OCI-LY7 (cell line): ENCODE results near the gene PHF19. TPM values are rescaled to one million over a fixed set of nuclear protein-coding genes. Genes with fewer than 3 reads are reported as not detected.
A peak's percentile ranks its signal among the peaks of the same experiment; 100 is the strongest.

ENCODE experiments used
- BruUV-seq: library from RNA; stranded (reverse); fragments of 400-500 nt; replicated peaks from 2 replicates; lab custom pipeline; 2021; lab: Mats Ljungman, UMichigan
- CTCF ChIA-PET: fragments of 300-600 bp; sonication (Branson Sonifier 250); formaldehyde crosslinking; loops from one replicate; lab custom pipeline; 2022; ENCODE audit warnings: antibody characterized with exemption; ENCODE audit not compliant: unreplicated experiment; lab: Charles Lee
- POLR2A ChIA-PET: fragments of 300-600 bp; sonication (Branson Sonifier 250); formaldehyde crosslinking; loops from one replicate; lab custom pipeline; 2022; ENCODE audit warnings: antibody characterized with exemption; lab: Charles Lee
- DNase-seq: peaks from one replicate; pipeline ENCODE4 v3.0.0-alpha.2; 2015; ENCODE audit warnings: low spot score
- H2AFZ ChIP-seq: fragments of 200-600 bp; sonication (generic), shearing (Covaris generic); 2 replicates; pipeline ENCODE4 v1.6.1; 2014; ENCODE audit warnings: mild to moderate bottlenecking, antibody characterized with exemption, low read length, moderate library complexity
- H3K27ac ChIP-seq: fragments of 200-600 bp; sonication (generic); 2 replicates; pipeline ENCODE4 v1.5.1; 2014; ENCODE audit warnings: mixed run types, low read depth, mild to moderate bottlenecking, moderate library complexity, low read length, inconsistent platforms; ENCODE audit not compliant: poor library complexity, severe bottlenecking
- H3K36me3 ChIP-seq: fragments of 200-600 bp; sonication (generic); 2 replicates; pipeline ENCODE4 v1.6.1; 2014; ENCODE audit warnings: mild to moderate bottlenecking, antibody characterized with exemption, low read length, moderate library complexity, mixed read lengths; ENCODE audit not compliant: insufficient read depth
- H3K4me1 ChIP-seq: fragments of 200-600 bp; sonication (generic); 2 replicates; pipeline ENCODE4 v1.5.1; 2014; ENCODE audit warnings: mild to moderate bottlenecking, low read length; ENCODE audit not compliant: insufficient read depth, poor library complexity, severe bottlenecking
- H3K4me2 ChIP-seq: fragments of 200-600 bp; sonication (generic); 2 replicates; pipeline ENCODE4 v1.6.1; 2014; ENCODE audit warnings: mild to moderate bottlenecking, low read length
- H3K4me3 ChIP-seq: fragments of 200-600 bp; sonication (generic); 2 replicates; pipeline ENCODE4 v1.5.1; 2014; ENCODE audit warnings: mild to moderate bottlenecking, low read depth, low read length; ENCODE audit not compliant: poor library complexity, severe bottlenecking
- H3K79me2 ChIP-seq: fragments of 200-600 bp; sonication (generic); 2 replicates; pipeline ENCODE4 v1.6.1; 2016; ENCODE audit warnings: low read depth, mild to moderate bottlenecking, low read length, moderate library complexity, mixed read lengths; ENCODE audit not compliant: insufficient read depth
- H3K9me2 ChIP-seq: fragments of 200-600 bp; sonication (generic); 2 replicates; pipeline ENCODE4 v1.6.1; 2016; ENCODE audit warnings: mild to moderate bottlenecking, low read length, mixed read lengths; ENCODE audit not compliant: insufficient read depth
- H3K9me3 ChIP-seq: fragments of 200-600 bp; sonication (generic); 2 replicates; pipeline ENCODE4 v1.6.1; 2014; ENCODE audit warnings: mild to moderate bottlenecking, mixed run types, low read length, mixed read lengths
- H4K20me1 ChIP-seq: fragments of 200-600 bp; sonication (generic); 2 replicates; pipeline ENCODE4 v1.6.1; 2014; ENCODE audit warnings: mild to moderate bottlenecking, antibody characterized with exemption, low read length, moderate library complexity, mixed read lengths; ENCODE audit not compliant: insufficient read depth
- CTCF ChIP-seq: fragments of 200-600 bp; sonication (generic); conservative IDR thresholded peaks from 2 replicates; pipeline ENCODE4 v1.5.1; 2014; ENCODE audit warnings: mild to moderate bottlenecking, antibody characterized with exemption, low read length, moderate library complexity, mixed read lengths
- EZH2phosphoT487 ChIP-seq: fragments of 200-600 bp; sonication (generic); IDR thresholded peaks from 2 replicates; pipeline ENCODE4 v1.6.1; 2018; ENCODE audit warnings: low read depth, borderline replicate concordance, mild to moderate bottlenecking, mixed run types, antibody characterized with exemption, low read length, moderate library complexity, mixed read lengths
- intact Hi-C: fragments of 100-400 bp; cut with micrococcal nuclease; formaldehyde crosslinking; loops from one replicate; pipeline ENCODE4 v1.10.0; 2022; ENCODE audit not compliant: unreplicated experiment
- total RNA-seq, 2 experiments: library from RNA; depleted of rRNA in 1 of 2; stranded (reverse); fragments of >200 nt in 1 of 2; shearing (Covaris generic) in 1 of 2; gene quantifications; 2 replicates each; pipeline ENCODE4 v1.2.3, GENCODE V29; 2014 to 2022

Gene PHF19
- total RNA-seq, 2 experiments from 2014 or later = 102 to 214 TPM

GRCh38 chr9:120923620-120924328, 46.8 kb upstream of the PHF19 start:
- no peak overlapping the region for H3K4me3 ChIP-seq
- no peaks in the 10 kb centered on the region for H3K9me2 ChIP-seq
- no peaks in the 10 kb centered on the region for H3K9me3 ChIP-seq
- DNase-seq = no peak
- peaks cover 28% of the 10 kb centered on the region for H3K36me3 ChIP-seq
- H3K4me1 ChIP-seq = peaks cover 89% of the 10 kb centered on the region
- POLR2A ChIA-PET = interaction anchor here (0.6 to 21.2 kb wide), 5 partner anchors 8 to 1059 kb away, joined by 4 to 372 read pairs (median 15); no protein-coding TSS in a partner anchor
- CTCF ChIA-PET = interaction anchor here (1.3 kb wide), 1 partner anchor 17 kb away, joined by 3 read pairs; no protein-coding TSS in a partner anchor
- H3K27ac ChIP-seq = no peak overlapping the region
- no TSS peak for BruUV-seq
- no peak for TF ChIP-seq CTCF
- TF ChIP-seq EZH2phosphoT487 = no peak
- H4K20me1 ChIP-seq = no peaks in the 10 kb centered on the region
- intact Hi-C loops = loop anchor here (10.0 kb wide), 1 partner anchor 1021 kb away; no protein-coding TSS in a partner anchor
- H2AFZ ChIP-seq = no peak overlapping the region
- peak overlapping the region; percentile 25; the same call in 1 of the 2 replicates for H3K4me2 ChIP-seq
- H3K79me2 ChIP-seq = peaks cover 9% of the 10 kb centered on the region; the same call in 1 of the 2 replicates

GRCh38 chr9:120922404-120923195, 45.6 kb upstream of the PHF19 start:
- intact Hi-C loops = loop anchor here (10.0 kb wide), 1 partner anchor 1022 kb away; no protein-coding TSS in a partner anchor
- peaks cover 32% of the 10 kb centered on the region for H3K36me3 ChIP-seq
- no peak for DNase-seq
- no peaks in the 10 kb centered on the region for H3K9me3 ChIP-seq
- BruUV-seq = no TSS peak
- H3K27ac ChIP-seq = no peak overlapping the region
- peaks cover 77% of the 10 kb centered on the region for H3K4me1 ChIP-seq
- no peak overlapping the region for H3K4me3 ChIP-seq
- H4K20me1 ChIP-seq = no peaks in the 10 kb centered on the region
- ChIA-PET CTCF (interaction anchor here (0.7 to 1.3 kb wide), 2 partner anchors 16 to 20 kb away, joined by 3 read pairs; no protein-coding TSS in a partner anchor), POLR2A (interaction anchor here (1.3 to 21.2 kb wide), 4 partner anchors 9 to 32 kb away, joined by 3 to 372 read pairs (median 5); no protein-coding TSS in a partner anchor)
- no peak for TF ChIP-seq CTCF
- TF ChIP-seq EZH2phosphoT487 = no peak
- H3K4me2 ChIP-seq = peak overlapping the region; percentile 59
- H3K9me2 ChIP-seq = no peaks in the 10 kb centered on the region
- H3K79me2 ChIP-seq = no peaks in the 10 kb centered on the region
- H2AFZ ChIP-seq = peak overlapping the region; percentile 52; the same call in 1 of the 2 replicates
